GM19239 (cell line): ENCODE measurements around the gene BABAM2.
"Not testable (repeated sequence)": the region's sequence is repeated elsewhere in the genome, so short reads cannot be mapped to it uniquely, and the experiment has no call there.

ENCODE experiments used
- DNase-seq: peaks from one replicate; pipeline ENCODE4 v3.0.0; 2011; ENCODE audit warnings: low spot score; ENCODE audit not compliant: insufficient read length
- FAIRE-seq: peaks from 2 replicates; lab custom pipeline; 2011; peaks lifted over from hg19 to GRCh38; lab: Jason Lieb, UNC

The BABAM2 gene

GRCh38 chr2:28253543-28253942 lies 363.0 kb downstream of the BABAM2 start:
- DNase-seq = no peak
- FAIRE-seq = no peak

- DNase-seq, FAIRE-seq: not testable (repeated sequence)
Measured at GRCh38 chr2:28255231-28255630, 364.7 kb downstream of the BABAM2 start.

- no peak for DNase-seq
- FAIRE-seq = no peak
Measured at GRCh38 chr2:28257182-28257581, 366.7 kb downstream of the BABAM2 start.

GRCh38 chr2:28259226-28259625 lies 368.7 kb downstream of the BABAM2 start:
- FAIRE-seq, DNase-seq: not testable (repeated sequence)

GRCh38 chr2:28263690-28264089 lies 373.2 kb downstream of the BABAM2 start:
- FAIRE-seq = no peak
- no peak for DNase-seq

GRCh38 chr2:28267282-28267681 lies 376.8 kb downstream of the BABAM2 start:
- DNase-seq = no peak
- FAIRE-seq = no peak

- DNase-seq (no peak), FAIRE-seq (no peak)
Measured at GRCh38 chr2:28268386-28268785, 377.9 kb downstream of the BABAM2 start.

GRCh38 chr2:28269019-28269784 lies 378.7 kb downstream of the BABAM2 start:
- DNase-seq (no peak), FAIRE-seq (no peak)

- DNase-seq (no peak), FAIRE-seq (no peak)
Measured at GRCh38 chr2:28270456-28271152, 380.1 kb downstream of the BABAM2 start.

GRCh38 chr2:28271231-28271918 lies 380.8 kb downstream of the BABAM2 start:
- FAIRE-seq (no peak), DNase-seq (peak; percentile 10)

GRCh38 chr2:28271919-28272250 lies 381.4 kb downstream of the BABAM2 start:
- FAIRE-seq = no peak
- no peak for DNase-seq

GRCh38 chr2:28273751-28274150 lies 383.2 kb downstream of the BABAM2 start:
- FAIRE-seq = no peak
- DNase-seq = no peak

- FAIRE-seq (no peak), DNase-seq (no peak)
Measured at GRCh38 chr2:28274911-28275685, 384.6 kb downstream of the BABAM2 start.

- FAIRE-seq = no peak
- DNase-seq = no peak
Measured at GRCh38 chr2:28276076-28276618, 385.6 kb downstream of the BABAM2 start.

- no peak for FAIRE-seq
- DNase-seq = no peak
Measured at GRCh38 chr2:28276807-28277206, 386.3 kb downstream of the BABAM2 start.

- FAIRE-seq = no peak
Measured at GRCh38 chr2:28277466-28277865, 386.9 kb downstream of the BABAM2 start.

GRCh38 chr2:28279371-28279770 lies 388.8 kb downstream of the BABAM2 start:
- FAIRE-seq = no peak
- DNase-seq = no peak

More at GRCh38 chr2:28277466-28277865, 386.9 kb downstream of the BABAM2 start:
- DNase-seq = no peak

- DNase-seq (no peak), FAIRE-seq (no peak)
Measured at GRCh38 chr2:28280619-28281018, 390.1 kb downstream of the BABAM2 start.

- no peak for FAIRE-seq
- no peak for DNase-seq
Measured at GRCh38 chr2:28281739-28282138, 391.2 kb downstream of the BABAM2 start.

GRCh38 chr2:28282248-28282647 lies 391.7 kb downstream of the BABAM2 start:
- DNase-seq = no peak
- no peak for FAIRE-seq
